Subcutaneous abdominal adipose tissue (tissue), 5 donors: Measurements from ENCODE around the gene MIER2.
"Not testable (repeated sequence)": the region's sequence is repeated elsewhere in the genome, so short reads cannot be mapped to it uniquely, and the experiment has no call there.

Experiments
- H3K27ac ChIP-seq: one replicate; pipeline ENCODE4 v1.7.0; 2013; ENCODE audit warnings: low read depth, mild to moderate bottlenecking, inconsistent platforms, low read length, moderate library complexity
- H3K27me3 ChIP-seq, 5 donors: one replicate each; pipeline ENCODE4 v1.7.0; 2013; ENCODE audit warnings: low read length in 5 of 5, inconsistent platforms in 1 of 5; ENCODE audit not compliant: control insufficient read depth in 5 of 5, insufficient read depth in 4 of 5
- H3K36me3 ChIP-seq, 5 donors: one replicate each; pipeline ENCODE4 v1.7.0; 2013; ENCODE audit warnings: low read length in 5 of 5; ENCODE audit not compliant: control insufficient read depth in 5 of 5, insufficient read depth in 5 of 5
- H3K4me1 ChIP-seq, 5 donors: one replicate each; pipeline ENCODE4 v1.7.0; 2013; ENCODE audit warnings: low read length in 5 of 5, mild to moderate bottlenecking in 3 of 5, moderate library complexity in 1 of 5; ENCODE audit not compliant: control insufficient read depth in 5 of 5, insufficient read depth in 5 of 5
- H3K4me3 ChIP-seq, 5 donors: one replicate each; pipeline ENCODE4 v1.7.0; 2013; ENCODE audit warnings: low read length in 5 of 5, low read depth in 1 of 5
- H3K9ac ChIP-seq, 5 donors: one replicate each; pipeline ENCODE4 v1.7.0; 2013; ENCODE audit warnings: low read length in 5 of 5, mild to moderate bottlenecking in 4 of 5, moderate library complexity in 3 of 5
- H3K9me3 ChIP-seq, 5 donors: one replicate each; pipeline ENCODE4 v1.7.0; 2013; ENCODE audit warnings: low read length in 5 of 5; ENCODE audit not compliant: control insufficient read depth in 5 of 5
- donor health status: healthy.
- donor health status: healthy.
- donor health status: healthy.
- donor health status: healthy.
- donor health status: healthy.

Gene MIER2

DNA sequence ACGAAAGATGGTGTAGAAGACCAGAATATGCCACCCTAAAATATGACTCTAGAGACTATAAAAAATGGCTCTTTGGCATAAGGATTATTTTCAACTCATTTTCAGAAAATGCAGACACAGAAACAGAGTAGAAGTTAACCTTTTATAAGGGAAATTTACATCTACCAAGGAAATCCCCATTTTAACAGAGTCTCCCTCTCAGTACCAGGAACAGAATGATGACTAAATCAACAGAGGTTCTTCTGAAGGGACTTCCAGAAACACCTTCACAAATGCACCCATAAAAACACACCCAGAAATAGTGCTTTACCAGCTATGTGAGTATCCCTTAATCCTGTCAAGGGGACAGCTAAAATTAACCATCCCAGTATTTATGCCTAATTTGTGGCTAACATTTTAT lies 82.5 kb downstream of the MIER2 start:
- Histone ChIP-seq H3K9me3 (no peaks in the 10 kb centered on the region), H3K4me1 (peaks cover 0 to 7% (median 4%) of the 10 kb centered on the region in 5 donors), H3K4me3 (no peak overlapping the region), H3K9ac (no peak overlapping the region), H3K27me3 (peaks cover 0 to 19% (median 6%) of the 10 kb centered on the region in 5 donors), H3K36me3 (no peaks in the 10 kb centered on the region), H3K27ac (no peak overlapping the region)

DNA sequence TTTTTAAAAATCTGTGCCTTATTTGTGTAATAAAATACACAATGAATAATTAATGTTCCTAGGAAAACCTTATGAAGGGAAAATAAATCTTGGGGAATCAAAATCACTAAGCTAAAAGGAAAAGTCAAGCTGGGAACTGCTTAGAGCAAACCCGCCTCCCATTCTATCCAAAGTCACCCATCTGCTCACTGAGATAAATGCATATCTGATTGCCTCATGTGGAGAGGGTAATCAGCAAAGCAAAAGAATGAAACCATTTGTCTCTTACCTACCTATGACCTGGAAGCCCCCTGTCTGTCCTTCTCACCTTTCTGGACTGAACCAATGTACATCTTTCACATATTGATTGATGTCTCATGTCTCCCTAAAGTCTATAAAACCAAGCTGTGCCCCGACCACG lies 87.8 kb downstream of the MIER2 start:
- not testable (repeated sequence) for H3K36me3 ChIP-seq, H3K9ac ChIP-seq, H3K27me3 ChIP-seq, H3K27ac ChIP-seq, H3K9me3 ChIP-seq, H3K4me3 ChIP-seq, H3K4me1 ChIP-seq
